MM.1S (cell line): ENCODE data around the gene FMO5.
"Not testable (repeated sequence)": the region's sequence is repeated elsewhere in the genome, so short reads cannot be mapped to it uniquely, and the experiment has no call there.

ENCODE experiments used
- DNase-seq: peaks from one replicate; pipeline ENCODE4 v3.0.0-alpha.2; 2015
- H2AFZ ChIP-seq: fragments of 300-600 bp; sonication (generic); 2 replicates; pipeline ENCODE4 v1.6.0; 2016; ENCODE audit warnings: antibody characterized with exemption, low read length
- H3F3A ChIP-seq: fragments of 300-600 bp; sonication (generic); 2 replicates; pipeline ENCODE4 v1.6.1; 2016; ENCODE audit warnings: mild to moderate bottlenecking, antibody characterized with exemption, low read length, moderate library complexity, mixed read lengths; ENCODE audit not compliant: insufficient read depth
- H3K27ac ChIP-seq: fragments of 300-600 bp; sonication (generic); 2 replicates; pipeline ENCODE4 v1.5.1; 2016; ENCODE audit warnings: mild to moderate bottlenecking, low read length
- H3K27me3 ChIP-seq: fragments of 300-600 bp; sonication (generic); replicated peaks from 2 replicates; pipeline ENCODE4 v1.6.0; 2016; ENCODE audit warnings: low read length; ENCODE audit not compliant: insufficient read depth
- H3K36me3 ChIP-seq: fragments of 300-600 bp; sonication (generic); replicated peaks from 2 replicates; pipeline ENCODE4 v1.6.1; 2016; ENCODE audit warnings: mild to moderate bottlenecking, low read length, mixed read lengths; ENCODE audit not compliant: insufficient read depth
- H3K4me1 ChIP-seq: fragments of 300-600 bp; sonication (generic); 2 replicates; pipeline ENCODE4 v1.6.1; 2016; ENCODE audit warnings: low read length, mixed read lengths
- H3K4me2 ChIP-seq: fragments of 300-600 bp; sonication (generic); 2 replicates; pipeline ENCODE4 v1.6.0; 2016; ENCODE audit warnings: low read depth, low read length
- H3K4me3 ChIP-seq: fragments of 300-600 bp; sonication (generic); 2 replicates; pipeline ENCODE4 v1.5.1; 2016; ENCODE audit warnings: low read length, mixed read lengths
- H3K79me2 ChIP-seq: fragments of 300-600 bp; sonication (generic); 2 replicates; pipeline ENCODE4 v1.6.1; 2016; ENCODE audit warnings: mixed run types, low read length, mixed read lengths
- H3K9ac ChIP-seq: fragments of 300-600 bp; sonication (generic); 2 replicates; pipeline ENCODE4 v1.6.1; 2016; ENCODE audit warnings: low read length, mixed read lengths
- H3K9me2 ChIP-seq: fragments of 300-600 bp; sonication (generic); replicated peaks from 2 replicates; pipeline ENCODE4 v1.6.1; 2016; ENCODE audit warnings: mild to moderate bottlenecking, low read length, mixed read lengths; ENCODE audit not compliant: insufficient read depth
- H3K9me3 ChIP-seq: fragments of 300-600 bp; sonication (generic); replicated peaks from 2 replicates; pipeline ENCODE4 v1.6.1; 2016; ENCODE audit warnings: mild to moderate bottlenecking, low read length, mixed read lengths; ENCODE audit not compliant: insufficient read depth
- H4K20me1 ChIP-seq: fragments of 300-600 bp; sonication (generic); 2 replicates; pipeline ENCODE4 v1.6.1; 2016; ENCODE audit warnings: mild to moderate bottlenecking, low read length, moderate library complexity, mixed read lengths; ENCODE audit not compliant: insufficient read depth
- EZH2 ChIP-seq: fragments of 300-600 bp; sonication (generic); optimal IDR thresholded peaks from 2 replicates; pipeline ENCODE3; 2017; ENCODE audit warnings: low read depth, mild to moderate bottlenecking, antibody characterized with exemption, low read length, mixed read lengths
- EZH2phosphoT487 ChIP-seq: fragments of 300-600 bp; sonication (generic); IDR thresholded peaks from 2 replicates; pipeline ENCODE4 v1.6.1; 2018; ENCODE audit warnings: antibody characterized with exemption, low read length
- TF ChIP-seq, protein P1 (sequence below): fragments of 300-600 bp; sonication (generic); IDR thresholded peaks from 2 replicates; pipeline ENCODE4 v1.5.1; 2016; ENCODE audit warnings: antibody characterized with exemption, low read length, mixed read lengths

FMO5 gene

DNA sequence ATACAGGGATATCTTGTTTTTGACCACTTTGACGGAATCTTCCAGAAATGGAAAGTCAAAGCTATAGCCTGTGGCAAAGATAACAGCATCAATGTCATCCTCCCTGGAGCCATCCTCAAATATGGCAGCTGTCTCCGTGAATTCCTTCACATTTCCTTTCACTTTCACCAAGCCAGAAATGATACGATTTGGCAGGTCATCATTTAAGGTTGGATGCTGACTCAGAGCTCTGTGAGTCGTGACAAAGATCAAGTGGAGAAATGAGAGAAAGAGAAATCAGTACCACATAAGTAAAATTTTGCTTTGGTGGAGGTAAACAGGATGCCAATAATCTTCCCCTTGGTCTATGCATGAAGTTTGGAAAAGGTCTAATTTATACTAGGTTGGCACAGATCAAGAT lies 23.9 kb downstream of the FMO5 start:
- Histone ChIP-seq H3K9me3 (no peaks in the 10 kb centered on the region), H4K20me1 (no peaks in the 10 kb centered on the region), H3K79me2 (no peaks in the 10 kb centered on the region), H3K4me1 (no peaks in the 10 kb centered on the region), H3K9ac (no peak overlapping the region), H3K4me3 (no peak overlapping the region), H3K4me2 (no peak overlapping the region), H3K9me2 (no peaks in the 10 kb centered on the region), H2AFZ (no peak overlapping the region), H3F3A (no peaks in the 10 kb centered on the region), H3K27ac (no peak overlapping the region), H3K27me3 (no peaks in the 10 kb centered on the region), H3K36me3 (no peaks in the 10 kb centered on the region)
- DNase-seq: no peak
- TF ChIP-seq, protein P1, sequence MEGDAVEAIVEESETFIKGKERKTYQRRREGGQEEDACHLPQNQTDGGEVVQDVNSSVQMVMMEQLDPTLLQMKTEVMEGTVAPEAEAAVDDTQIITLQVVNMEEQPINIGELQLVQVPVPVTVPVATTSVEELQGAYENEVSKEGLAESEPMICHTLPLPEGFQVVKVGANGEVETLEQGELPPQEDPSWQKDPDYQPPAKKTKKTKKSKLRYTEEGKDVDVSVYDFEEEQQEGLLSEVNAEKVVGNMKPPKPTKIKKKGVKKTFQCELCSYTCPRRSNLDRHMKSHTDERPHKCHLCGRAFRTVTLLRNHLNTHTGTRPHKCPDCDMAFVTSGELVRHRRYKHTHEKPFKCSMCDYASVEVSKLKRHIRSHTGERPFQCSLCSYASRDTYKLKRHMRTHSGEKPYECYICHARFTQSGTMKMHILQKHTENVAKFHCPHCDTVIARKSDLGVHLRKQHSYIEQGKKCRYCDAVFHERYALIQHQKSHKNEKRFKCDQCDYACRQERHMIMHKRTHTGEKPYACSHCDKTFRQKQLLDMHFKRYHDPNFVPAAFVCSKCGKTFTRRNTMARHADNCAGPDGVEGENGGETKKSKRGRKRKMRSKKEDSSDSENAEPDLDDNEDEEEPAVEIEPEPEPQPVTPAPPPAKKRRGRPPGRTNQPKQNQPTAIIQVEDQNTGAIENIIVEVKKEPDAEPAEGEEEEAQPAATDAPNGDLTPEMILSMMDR: no peak
- TF ChIP-seq EZH2 (no peak), EZH2phosphoT487 (no peak)

DNA sequence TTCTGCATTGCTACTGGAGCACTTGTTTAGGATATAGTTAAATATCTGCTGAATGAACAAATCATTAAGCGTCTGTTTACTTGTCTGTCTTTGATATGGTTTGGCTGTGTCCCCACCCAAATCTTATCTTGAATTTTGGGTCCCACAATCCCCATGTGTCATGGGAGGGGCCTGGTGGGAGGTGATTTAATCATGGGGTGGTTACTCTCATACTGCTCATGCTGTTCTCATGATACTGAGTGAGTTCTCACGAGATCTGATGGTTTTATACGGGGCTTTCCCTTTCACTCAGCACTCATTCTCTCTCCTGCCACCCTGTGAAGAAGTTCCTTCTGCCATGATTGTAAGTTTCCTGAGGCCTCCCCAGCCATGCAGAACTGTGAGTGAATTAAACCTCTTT lies 27.8 kb downstream of the FMO5 start:
- H4K20me1 ChIP-seq, DNase-seq, H3K9ac ChIP-seq, H3K4me3 ChIP-seq, H3K79me2 ChIP-seq, H3K9me3 ChIP-seq, H3K4me1 ChIP-seq, H3K27ac ChIP-seq, H3K4me2 ChIP-seq, H3F3A ChIP-seq, H2AFZ ChIP-seq, H3K36me3 ChIP-seq, H3K9me2 ChIP-seq, H3K27me3 ChIP-seq: not testable (repeated sequence)

DNA sequence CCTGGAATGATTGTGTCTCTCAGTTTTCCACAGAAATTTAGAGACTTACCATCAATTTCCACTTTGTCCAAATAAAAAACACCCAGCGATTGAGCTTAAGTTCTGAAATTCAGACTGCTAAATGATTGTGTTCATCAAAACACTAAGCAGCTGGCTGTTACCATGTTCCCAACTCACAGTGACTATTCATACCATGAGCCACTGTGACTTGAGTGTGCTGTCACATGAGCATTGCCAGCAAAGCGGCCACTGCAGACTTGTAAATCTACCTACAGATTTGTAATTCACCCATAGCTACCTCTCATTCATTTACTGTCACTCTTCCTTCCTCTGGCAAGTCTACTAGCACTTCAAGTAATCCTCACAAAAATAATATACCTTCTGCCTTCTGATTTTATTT lies 35.6 kb downstream of the FMO5 start:
- no peaks in the 10 kb centered on the region for H3K27me3 ChIP-seq
- H3K4me1 ChIP-seq: no peaks in the 10 kb centered on the region
- no peaks in the 10 kb centered on the region for H3F3A ChIP-seq
- no peak overlapping the region for H3K4me2 ChIP-seq
- no peaks in the 10 kb centered on the region for H4K20me1 ChIP-seq
- TF ChIP-seq EZH2phosphoT487: no peak
- TF ChIP-seq, protein P1: no peak
- TF ChIP-seq EZH2: no peak
- H3K9me2 ChIP-seq: no peaks in the 10 kb centered on the region
- H3K9me3 ChIP-seq: no peaks in the 10 kb centered on the region
- H3K4me3 ChIP-seq: no peak overlapping the region
- H3K27ac ChIP-seq: no peak overlapping the region
- no peaks in the 10 kb centered on the region for H3K79me2 ChIP-seq
- H2AFZ ChIP-seq: no peak overlapping the region
- no peak overlapping the region for H3K9ac ChIP-seq
- DNase-seq: no peak
- no peaks in the 10 kb centered on the region for H3K36me3 ChIP-seq

DNA sequence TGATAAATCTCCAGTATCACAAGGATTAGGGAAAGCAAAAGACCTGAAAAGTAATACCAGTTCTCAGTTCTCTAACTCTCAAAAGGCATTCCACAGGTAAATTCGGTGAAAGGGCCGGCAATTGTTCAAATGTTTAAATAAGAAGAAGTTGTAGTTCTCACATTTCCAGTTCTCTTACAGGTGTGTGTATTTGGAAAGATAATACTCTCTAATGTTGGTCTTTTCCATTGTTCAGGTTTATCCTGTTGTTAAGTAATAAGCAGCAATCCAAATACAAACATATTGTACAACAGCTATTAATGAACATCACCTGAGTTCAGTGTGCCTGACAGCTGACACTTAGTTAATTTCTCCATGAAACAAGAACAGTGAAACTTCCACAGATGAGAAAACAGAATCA lies 39.7 kb downstream of the FMO5 start:
- Histone ChIP-seq H3K4me1 (no peaks in the 10 kb centered on the region), H3K9me2 (no peaks in the 10 kb centered on the region), H3K79me2 (no peaks in the 10 kb centered on the region), H3F3A (no peaks in the 10 kb centered on the region), H2AFZ (no peak overlapping the region), H3K9me3 (no peaks in the 10 kb centered on the region), H3K4me3 (no peak overlapping the region), H3K36me3 (no peaks in the 10 kb centered on the region), H3K27me3 (no peaks in the 10 kb centered on the region), H3K4me2 (no peak overlapping the region), H3K27ac (no peak overlapping the region), H3K9ac (no peak overlapping the region), H4K20me1 (no peaks in the 10 kb centered on the region)
- TF ChIP-seq EZH2 (no peak), EZH2phosphoT487 (no peak)
- TF ChIP-seq, protein P1: no peak
- DNase-seq: no peak
